HG03108 (cell line): ENCODE data around the gene TMEM203.
"Not testable (repeated sequence)": the region's sequence is repeated elsewhere in the genome, so short reads cannot be mapped to it uniquely, and the experiment has no call there.

ENCODE experiments used
- ATAC-seq: cut with Tn5 transposase; IDR thresholded peaks from one replicate; pipeline ENCODE4 v1.9.1; 2021; ENCODE audit warnings: moderate library complexity; ENCODE audit not compliant: unreplicated experiment

Gene TMEM203

GRCh38 chr9:137242269-137243203 is 37.1 kb upstream of the TMEM203 start:
- ATAC-seq: no peak

GRCh38 chr9:137241490-137242268 is 36.2 kb upstream of the TMEM203 start:
- ATAC-seq: peak; percentile 2

GRCh38 chr9:137240841-137241489 is 35.5 kb upstream of the TMEM203 start, which contains the start of gene TUBB4B:
Gene TUBB4B (plus strand): TSS chr9:137241287. CDS start chr9:137241361, 74 bp downstream.
- peak; percentile 69 for ATAC-seq

- peak; percentile 10 for ATAC-seq
Observed at GRCh38 chr9:137240318-137240840, 34.9 kb upstream of the TMEM203 start.

GRCh38 chr9:137239541-137240200 is 34.2 kb upstream of the TMEM203 start:
- not testable (repeated sequence) for ATAC-seq

GRCh38 chr9:137237759-137238726 is 32.6 kb upstream of the TMEM203 start:
- no peak for ATAC-seq

GRCh38 chr9:137236936-137237421 is 31.5 kb upstream of the TMEM203 start:
- ATAC-seq: no peak

- no peak for ATAC-seq
Observed at GRCh38 chr9:137236238-137236935, 30.9 kb upstream of the TMEM203 start.

- no peak for ATAC-seq
Observed at GRCh38 chr9:137235424-137236237, 30.2 kb upstream of the TMEM203 start.

GRCh38 chr9:137234758-137235423 is 29.4 kb upstream of the TMEM203 start:
- ATAC-seq: no peak

- no peak for ATAC-seq
Observed at GRCh38 chr9:137234055-137234697, 28.7 kb upstream of the TMEM203 start.

GRCh38 chr9:137233143-137233980 is 27.9 kb upstream of the TMEM203 start:
- ATAC-seq: no peak

- no peak for ATAC-seq
Observed at GRCh38 chr9:137232510-137232909, 27.1 kb upstream of the TMEM203 start.

- ATAC-seq: no peak
Observed at GRCh38 chr9:137232101-137232500, 26.7 kb upstream of the TMEM203 start.

- no peak for ATAC-seq
Observed at GRCh38 chr9:137231372-137232039, 26.1 kb upstream of the TMEM203 start.
